ENCODE measurements around the gene ESYT2. TPM values are rescaled to one million over a fixed set of nuclear protein-coding genes. Genes with fewer than 3 reads are reported as not detected.

ESYT2 gene
- polyA plus RNA-seq, 1 of the 3 experiments (the other 2 are of a cell fraction) = 34.2 TPM

DNA sequence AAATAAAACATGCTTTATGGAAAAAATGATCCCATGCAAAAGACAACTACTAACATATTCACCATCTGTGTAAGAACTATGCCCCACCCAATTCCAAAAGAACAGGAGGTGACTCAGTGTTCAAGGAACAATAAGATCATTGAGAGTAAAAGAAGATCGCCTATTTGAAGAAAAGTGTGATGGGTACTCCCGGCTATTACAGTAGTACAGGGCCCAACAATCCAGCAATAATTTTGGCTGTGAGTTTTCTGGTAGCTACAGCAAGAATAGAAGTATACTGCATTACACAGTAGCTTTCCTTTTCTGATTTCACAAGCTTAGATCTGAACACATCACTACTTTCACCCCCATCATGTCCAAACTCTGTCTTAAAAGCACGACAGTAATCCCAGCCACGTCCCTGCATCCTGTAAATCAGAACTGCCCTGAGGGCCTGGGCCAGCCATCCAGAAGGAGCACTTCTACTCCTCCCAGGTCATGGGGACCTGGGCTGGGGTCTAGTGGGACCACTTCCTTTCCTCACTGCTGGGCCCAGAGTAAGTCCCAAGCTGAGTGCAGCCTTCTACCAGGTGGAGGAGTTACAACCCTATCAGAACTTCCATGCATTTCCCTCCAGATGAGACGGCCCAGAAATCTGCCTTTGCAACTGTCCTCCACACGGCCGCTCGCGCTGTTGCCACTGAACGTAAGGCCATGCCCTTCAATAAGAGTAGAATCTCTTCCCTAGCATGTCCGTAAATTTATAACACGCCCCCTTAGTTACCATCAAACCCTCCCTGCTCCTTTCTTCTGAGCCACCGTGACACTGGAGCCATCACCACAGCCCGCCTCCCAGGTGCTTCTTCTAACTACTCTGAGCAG, 7.9 kb downstream of the ESYT2 start:
- ChIA-PET CTCF (interaction anchor here (1.0 to 1.5 kb wide), 3 partner anchors 156 to 326 kb away, joined by 3 to 4 read pairs (median 3); no protein-coding TSS in a partner anchor), POLR2A (no interaction called here)
- H3K27ac ChIP-seq (ENCODE audit: low read depth in 2 of 2, low read length in 1 of 2) = peak overlapping the region; percentile 64 to 99
- H3K4me3 ChIP-seq (ENCODE audit: low read depth in 2 of 2, low read length in 1 of 2) = peak overlapping the region in 1 of 2 experiments; percentile 5; a peak in 1 of 4 replicates
- TF ChIP-seq EP300 (IDR thresholded peaks at IDR 0.05; ENCODE audit: borderline replicate concordance in 1 of 2, low read depth in 1 of 2, low read length in 1 of 2) (peak in 1 of 2 experiments; percentile 37; a peak in 1 of 4 replicates), FOSL2 (IDR thresholded peaks at IDR 0.05; ENCODE audit: borderline replicate concordance, low read depth) (peak; percentile 77), MEF2A (IDR thresholded peaks at IDR 0.05; ENCODE audit: borderline replicate concordance, low read depth) (no peak), POLR2AphosphoS5 (IDR thresholded peaks at IDR 0.05; ENCODE audit: low read depth, low read length) (peak; percentile 61), TCF12 (IDR thresholded peaks at IDR 0.05) (peak; percentile 62), TAF1 (IDR thresholded peaks at IDR 0.05; ENCODE audit: borderline replicate concordance, low read depth, low read length) (0 out of 2 replicates have a peak, but pooled peaks have one; percentile 24), NFIC (IDR thresholded peaks at IDR 0.05; ENCODE audit: borderline replicate concordance) (no peak; the same call in 1 of the 2 replicates), RXRA (IDR thresholded peaks at IDR 0.05; ENCODE audit: borderline replicate concordance, low read depth) (0 out of 2 replicates have a peak, but pooled peaks have one; percentile 20), JUND (IDR thresholded peaks at IDR 0.05) (peak; percentile 65), MXI1 (IDR thresholded peaks at IDR 0.05; ENCODE audit: low read depth, low read length) (no peak), NRF1 (IDR thresholded peaks at IDR 0.05; ENCODE audit: low read depth, low read length) (no peak)
- peak overlapping the region; percentile 72 for H3K9ac ChIP-seq
- peak overlapping the region; percentile 75 for H3K4me2 ChIP-seq
- DNase-seq = no peak
- H3K4me1 ChIP-seq (ENCODE audit: control insufficient read depth in 1 of 2, insufficient read depth in 2 of 2, low read depth in 1 of 2, low read length in 1 of 2) = peaks cover 36 to 48% of the 10 kb centered on the region in 2 experiments
- H3K36me3 ChIP-seq (replicated peaks in 1 of 2; ENCODE audit: control insufficient read depth in 1 of 2, insufficient read depth in 2 of 2, low read length in 1 of 2) = peaks cover 0 to 6% of the 10 kb centered on the region in 2 experiments
- H3K79me2 ChIP-seq (ENCODE audit: insufficient read depth) = peaks cover 85% of the 10 kb centered on the region
- H2AFZ ChIP-seq (ENCODE audit: low read depth) = peak overlapping the region; percentile 5
- H4K20me1 ChIP-seq (ENCODE audit: insufficient read depth) = no peaks in the 10 kb centered on the region
- peaks cover 47% of the 10 kb centered on the region for H3F3A ChIP-seq (replicated peaks; ENCODE audit: insufficient read depth)
- 63% methylated on average over 14 of the region's 14 CpGs for WGBS (ENCODE audit: low lambda C conversion rate)
- H3K9me3 ChIP-seq = no peaks in the 10 kb centered on the region
- H3K9me2 ChIP-seq = no peaks in the 10 kb centered on the region
- no peaks in the 10 kb centered on the region for H3K27me3 ChIP-seq (ENCODE audit: insufficient read depth)

DNA sequence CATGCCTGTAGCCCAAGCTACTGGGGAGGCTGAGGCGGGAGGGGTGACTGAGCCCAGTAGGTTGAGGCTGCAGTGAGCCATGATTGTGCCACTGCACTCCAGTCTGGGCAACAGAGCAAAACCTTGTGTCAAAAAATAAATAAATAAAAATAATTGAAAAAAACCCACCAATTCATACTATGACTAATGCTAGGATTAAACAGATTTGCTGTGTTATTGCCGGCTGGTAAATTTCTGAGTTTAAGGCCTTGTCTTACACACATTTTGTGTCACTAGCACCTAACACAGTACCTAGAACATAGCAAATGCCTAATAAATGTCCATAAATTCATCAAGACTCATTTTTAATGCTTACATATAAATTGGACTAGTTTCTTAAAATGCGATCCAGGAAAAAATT, 8.7 kb downstream of the ESYT2 start:
- 77% methylated on average over 3 of the region's 3 CpGs for WGBS (ENCODE audit: low lambda C conversion rate)
- Histone ChIP-seq H3K4me2 (peak overlapping the region; percentile 75), H3K9ac (peak overlapping the region; percentile 72), H3K36me3 (replicated peaks in 1 of 2; ENCODE audit: control insufficient read depth in 1 of 2, insufficient read depth in 2 of 2, low read length in 1 of 2) (peaks cover 0 to 3% of the 10 kb centered on the region in 2 experiments), H3K9me3 (no peaks in the 10 kb centered on the region), H2AFZ (ENCODE audit: low read depth) (peak overlapping the region; percentile 5; the same call in 1 of the 2 replicates), H3F3A (replicated peaks; ENCODE audit: insufficient read depth) (peaks cover 47% of the 10 kb centered on the region), H3K79me2 (ENCODE audit: insufficient read depth) (peaks cover 85% of the 10 kb centered on the region), H3K27ac (ENCODE audit: low read depth in 2 of 2, low read length in 1 of 2) (peak overlapping the region; percentile 64 to 99; a peak in 3 of 4 replicates), H4K20me1 (ENCODE audit: insufficient read depth) (no peaks in the 10 kb centered on the region), H3K4me3 (ENCODE audit: low read depth in 2 of 2, low read length in 1 of 2) (no peak overlapping the region), H3K27me3 (ENCODE audit: insufficient read depth) (no peaks in the 10 kb centered on the region), H3K4me1 (ENCODE audit: control insufficient read depth in 1 of 2, insufficient read depth in 2 of 2, low read depth in 1 of 2, low read length in 1 of 2) (peaks cover 36 to 48% of the 10 kb centered on the region in 2 experiments), H3K9me2 (no peaks in the 10 kb centered on the region)
- POLR2A ChIA-PET = no interaction called here
- DNase-seq = no peak
- CTCF ChIA-PET = interaction anchor here (0.6 to 1.0 kb wide), 2 partner anchors 38 to 325 kb away, joined by 3 read pairs; no protein-coding TSS in a partner anchor
- TF ChIP-seq USF1 (IDR thresholded peaks at IDR 0.05; ENCODE audit: borderline replicate concordance, low read depth) (no peak), CHD2 (IDR thresholded peaks at IDR 0.05; ENCODE audit: low read length, partially characterized antibody) (no peak), IRF3 (IDR thresholded peaks at IDR 0.05; ENCODE audit: low read depth, low read length) (no peak), GABPA (IDR thresholded peaks at IDR 0.05; ENCODE audit: low read depth) (no peak), JUND (IDR thresholded peaks at IDR 0.05) (no peak), TEAD4 (IDR thresholded peaks at IDR 0.05; ENCODE audit: borderline replicate concordance, insufficient read depth) (no peak), GATA2 (CRISPR knock-in tag; IDR thresholded peaks at IDR 0.05) (no peak), MXI1 (IDR thresholded peaks at IDR 0.05; ENCODE audit: low read depth, low read length) (no peak), NFIC (IDR thresholded peaks at IDR 0.05; ENCODE audit: borderline replicate concordance) (no peak), NRF1 (IDR thresholded peaks at IDR 0.05; ENCODE audit: low read depth, low read length) (no peak), ELF1 (IDR thresholded peaks at IDR 0.05) (no peak)
- TF ChIP-seq, protein P1, sequence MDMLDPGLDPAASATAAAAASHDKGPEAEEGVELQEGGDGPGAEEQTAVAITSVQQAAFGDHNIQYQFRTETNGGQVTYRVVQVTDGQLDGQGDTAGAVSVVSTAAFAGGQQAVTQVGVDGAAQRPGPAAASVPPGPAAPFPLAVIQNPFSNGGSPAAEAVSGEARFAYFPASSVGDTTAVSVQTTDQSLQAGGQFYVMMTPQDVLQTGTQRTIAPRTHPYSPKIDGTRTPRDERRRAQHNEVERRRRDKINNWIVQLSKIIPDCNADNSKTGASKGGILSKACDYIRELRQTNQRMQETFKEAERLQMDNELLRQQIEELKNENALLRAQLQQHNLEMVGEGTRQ (IDR thresholded peaks at IDR 0.05; ENCODE audit: borderline replicate concordance, low read depth, low read length) = no peak
- TF ChIP-seq, protein P2, sequence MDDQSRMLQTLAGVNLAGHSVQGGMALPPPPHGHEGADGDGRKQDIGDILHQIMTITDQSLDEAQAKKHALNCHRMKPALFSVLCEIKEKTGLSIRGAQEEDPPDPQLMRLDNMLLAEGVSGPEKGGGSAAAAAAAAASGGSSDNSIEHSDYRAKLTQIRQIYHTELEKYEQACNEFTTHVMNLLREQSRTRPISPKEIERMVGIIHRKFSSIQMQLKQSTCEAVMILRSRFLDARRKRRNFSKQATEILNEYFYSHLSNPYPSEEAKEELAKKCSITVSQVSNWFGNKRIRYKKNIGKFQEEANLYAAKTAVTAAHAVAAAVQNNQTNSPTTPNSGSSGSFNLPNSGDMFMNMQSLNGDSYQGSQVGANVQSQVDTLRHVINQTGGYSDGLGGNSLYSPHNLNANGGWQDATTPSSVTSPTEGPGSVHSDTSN (IDR thresholded peaks at IDR 0.05) = no peak

Data from SK-N-SH (cell line).